ENCODE results near the gene SLC22A23. TPM values are rescaled to one million over a fixed set of nuclear protein-coding genes. Genes with fewer than 3 reads are reported as not detected.

The SLC22A23 gene
- total RNA-seq, 1 donor from 2014 or later = 102 TPM

GRCh38 chr6:3443221-3443515, 13.7 kb downstream of the SLC22A23 start:
- no peak for DNase-seq
- no peaks in the 10 kb centered on the region for H3K36me3 Mint-ChIP-seq (ENCODE audit: unreplicated experiment)
- H3K9me3 Mint-ChIP-seq (ENCODE audit: unreplicated experiment) = peaks cover 8% of the 10 kb centered on the region
- H3K27ac Mint-ChIP-seq (ENCODE audit: unreplicated experiment) = no peak overlapping the region
- H3K4me3 Mint-ChIP-seq (ENCODE audit: unreplicated experiment) = no peak overlapping the region
- H3K4me1 Mint-ChIP-seq (ENCODE audit: low read depth, unreplicated experiment) = peaks cover 49% of the 10 kb centered on the region
- H3K27me3 Mint-ChIP-seq (ENCODE audit: unreplicated experiment) = peaks cover 6% of the 10 kb centered on the region
- TF ChIP-seq CTCF (IDR thresholded peaks at IDR 0.05; ENCODE audit: partially characterized antibody, unreplicated experiment) = no peak

GRCh38 chr6:3442431-3443220, 14.2 kb downstream of the SLC22A23 start:
- Mint-ChIP-seq H3K4me1 (ENCODE audit: low read depth, unreplicated experiment) (peaks cover 54% of the 10 kb centered on the region), H3K4me3 (ENCODE audit: unreplicated experiment) (no peak overlapping the region), H3K27me3 (ENCODE audit: unreplicated experiment) (peaks cover 6% of the 10 kb centered on the region), H3K9me3 (ENCODE audit: unreplicated experiment) (peaks cover 8% of the 10 kb centered on the region), H3K36me3 (ENCODE audit: unreplicated experiment) (no peaks in the 10 kb centered on the region), H3K27ac (ENCODE audit: unreplicated experiment) (no peak overlapping the region)
- no peak for DNase-seq
- TF ChIP-seq CTCF (IDR thresholded peaks at IDR 0.05; ENCODE audit: partially characterized antibody, unreplicated experiment) = no peak

GRCh38 chr6:3440911-3441310, 15.9 kb downstream of the SLC22A23 start:
- Mint-ChIP-seq H3K4me3 (ENCODE audit: unreplicated experiment) (no peak overlapping the region), H3K9me3 (ENCODE audit: unreplicated experiment) (peaks cover 8% of the 10 kb centered on the region), H3K27ac (ENCODE audit: unreplicated experiment) (no peak overlapping the region), H3K36me3 (ENCODE audit: unreplicated experiment) (no peaks in the 10 kb centered on the region), H3K4me1 (ENCODE audit: low read depth, unreplicated experiment) (peaks cover 53% of the 10 kb centered on the region), H3K27me3 (ENCODE audit: unreplicated experiment) (peaks cover 6% of the 10 kb centered on the region)
- no peak for TF ChIP-seq CTCF (IDR thresholded peaks at IDR 0.05; ENCODE audit: partially characterized antibody, unreplicated experiment)
- no peak for DNase-seq

GRCh38 chr6:3439961-3440360, 16.9 kb downstream of the SLC22A23 start:
- no peak for DNase-seq
- no peak for TF ChIP-seq CTCF (IDR thresholded peaks at IDR 0.05; ENCODE audit: partially characterized antibody, unreplicated experiment)
- Mint-ChIP-seq H3K4me3 (ENCODE audit: unreplicated experiment) (no peak overlapping the region), H3K4me1 (ENCODE audit: low read depth, unreplicated experiment) (peaks cover 47% of the 10 kb centered on the region), H3K27ac (ENCODE audit: unreplicated experiment) (no peak overlapping the region), H3K9me3 (ENCODE audit: unreplicated experiment) (peaks cover 5% of the 10 kb centered on the region), H3K27me3 (ENCODE audit: unreplicated experiment) (peaks cover 4% of the 10 kb centered on the region), H3K36me3 (ENCODE audit: unreplicated experiment) (no peaks in the 10 kb centered on the region)

All from glutamatergic neuron (in vitro differentiated cells).